Transverse colon (tissue), 4 donors: ENCODE measurements around the gene ZSCAN30.
A peak's percentile ranks its signal among the peaks of the same experiment; 100 is the strongest.

Experiments
- EP300 ChIP-seq: sonication (generic); formaldehyde crosslinking; IDR thresholded peaks from one replicate; pipeline ENCODE4 v1.6.1; 2017; ENCODE audit warnings: antibody characterized with exemption, low read depth
- POLR2A ChIP-seq: fragments of 450-650 bp; IDR thresholded peaks from one replicate; pipeline ENCODE4 v1.6.1; 2016; ENCODE audit warnings: antibody characterized with exemption, mild to moderate bottlenecking, moderate library complexity
- POLR2AphosphoS5 ChIP-seq, 3 donors: sonication (generic); formaldehyde crosslinking; IDR thresholded peaks; one replicate each; pipeline ENCODE4 v1.6.1; 2016; ENCODE audit warnings: antibody characterized with exemption in 3 of 3
- TF ChIP-seq, protein P1 (sequence below), 5 experiments: fragments of 200-600 bp in 3 of 5; fragments of 450-650 bp in 2 of 5; sonication (generic) in 3 of 5; IDR thresholded peaks; 1 replicate in 2 of 5; 2 replicates in 3 of 5; pipeline ENCODE4 v1.5.1; 2016 to 2017; ENCODE audit warnings: antibody characterized with exemption in 5 of 5, inconsistent platforms in 3 of 5, mild to moderate bottlenecking in 2 of 5, moderate library complexity in 1 of 5

DNA sequence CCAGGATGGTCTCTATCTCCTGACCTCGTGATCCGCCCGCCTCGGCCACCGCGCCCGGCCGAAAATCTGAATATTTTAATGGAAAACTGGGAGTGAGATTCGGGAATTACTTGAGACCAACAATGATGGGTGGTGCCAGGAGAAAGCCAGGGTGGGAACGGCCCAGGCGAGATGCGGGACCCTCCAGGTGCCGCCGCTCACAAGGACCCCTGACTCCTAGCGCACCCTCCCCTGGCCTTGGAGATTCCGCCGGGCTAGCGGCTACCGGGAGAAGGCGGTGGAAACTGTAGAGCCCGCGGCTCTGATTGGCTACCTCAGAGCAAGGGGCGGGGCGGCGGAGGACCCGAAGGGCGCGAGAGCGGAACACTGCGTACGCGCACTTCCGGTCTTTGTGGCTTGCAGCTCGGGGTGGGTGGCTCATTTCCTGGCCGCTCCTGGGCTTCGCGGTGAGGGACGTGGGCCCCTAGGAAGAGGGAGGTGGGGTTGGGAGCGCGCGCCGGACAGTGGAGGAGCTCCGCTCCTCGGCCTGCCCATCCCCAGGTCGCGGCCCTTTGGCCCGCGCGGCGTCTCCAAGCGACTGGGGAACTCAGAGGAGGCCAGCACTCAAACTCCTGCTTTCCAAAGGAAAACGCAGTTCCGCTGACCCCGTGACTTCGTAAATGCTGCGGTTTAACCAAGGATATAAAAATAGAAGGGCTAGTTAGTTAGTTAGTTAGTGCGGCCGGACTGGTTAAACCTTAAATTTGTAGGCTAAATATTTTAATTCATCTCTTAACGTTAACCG lies 49.2 kb downstream of the ZSCAN30 start, which contains the start of gene ZNF397:
- TF ChIP-seq, protein P1, sequence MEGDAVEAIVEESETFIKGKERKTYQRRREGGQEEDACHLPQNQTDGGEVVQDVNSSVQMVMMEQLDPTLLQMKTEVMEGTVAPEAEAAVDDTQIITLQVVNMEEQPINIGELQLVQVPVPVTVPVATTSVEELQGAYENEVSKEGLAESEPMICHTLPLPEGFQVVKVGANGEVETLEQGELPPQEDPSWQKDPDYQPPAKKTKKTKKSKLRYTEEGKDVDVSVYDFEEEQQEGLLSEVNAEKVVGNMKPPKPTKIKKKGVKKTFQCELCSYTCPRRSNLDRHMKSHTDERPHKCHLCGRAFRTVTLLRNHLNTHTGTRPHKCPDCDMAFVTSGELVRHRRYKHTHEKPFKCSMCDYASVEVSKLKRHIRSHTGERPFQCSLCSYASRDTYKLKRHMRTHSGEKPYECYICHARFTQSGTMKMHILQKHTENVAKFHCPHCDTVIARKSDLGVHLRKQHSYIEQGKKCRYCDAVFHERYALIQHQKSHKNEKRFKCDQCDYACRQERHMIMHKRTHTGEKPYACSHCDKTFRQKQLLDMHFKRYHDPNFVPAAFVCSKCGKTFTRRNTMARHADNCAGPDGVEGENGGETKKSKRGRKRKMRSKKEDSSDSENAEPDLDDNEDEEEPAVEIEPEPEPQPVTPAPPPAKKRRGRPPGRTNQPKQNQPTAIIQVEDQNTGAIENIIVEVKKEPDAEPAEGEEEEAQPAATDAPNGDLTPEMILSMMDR (IDR thresholded peaks at IDR 0.05), result no peak
- TF ChIP-seq POLR2AphosphoS5 (IDR thresholded peaks at IDR 0.05) (peak; percentile 96 to 98 (median 97)), POLR2A (peak; percentile 94), EP300 (no peak)
